Camera-type eye (tissue), 1 donor: Measurements from ENCODE around the gene OR4F16. TPM values are rescaled to one million over a fixed set of nuclear protein-coding genes. Genes with fewer than 3 reads are reported as not detected.

ENCODE experiments used
- total RNA-seq: library from RNA; depleted of rRNA; stranded (reverse); fragments of >200 nt; gene quantifications from one replicate; pipeline ENCODE4 v1.2.3, GENCODE V29; 2014

The OR4F16 gene
- total RNA-seq, result not detected

GRCh38 chr1:686554-686953, at the start of gene OR4F16:
Gene OR4F16, minus strand, starts transcription at chr1:686654. Its CDS starts 0 bp downstream, at chr1:686654.

Other genes with a start within 250 kb of the OR4F16 start
- not detected for gene OR4F29, start 235.0 kb downstream of the OR4F16 start, total RNA-seq
- 102 TPM for gene SAMD11, start 237.3 kb upstream of the OR4F16 start, total RNA-seq